Testis (tissue), 2 donors: Measurements from ENCODE around the gene GIMAP8.

Experiments
- POLR2A ChIP-seq: fragments of 450-650 bp; IDR thresholded peaks from one replicate; pipeline ENCODE4 v1.6.1; 2017; ENCODE audit warnings: antibody characterized with exemption, mild to moderate bottlenecking, moderate library complexity
- TF ChIP-seq, protein P1 (sequence below), 3 experiments: fragments of 450-650 bp in 2 of 3; fragments of 200-600 bp in 1 of 3; sonication (generic) in 1 of 3; IDR thresholded peaks; one replicate each; pipeline ENCODE4 v1.5.1; 2016 to 2019; ENCODE audit warnings: antibody characterized with exemption in 3 of 3, mild to moderate bottlenecking in 2 of 3, moderate library complexity in 1 of 3

DNA sequence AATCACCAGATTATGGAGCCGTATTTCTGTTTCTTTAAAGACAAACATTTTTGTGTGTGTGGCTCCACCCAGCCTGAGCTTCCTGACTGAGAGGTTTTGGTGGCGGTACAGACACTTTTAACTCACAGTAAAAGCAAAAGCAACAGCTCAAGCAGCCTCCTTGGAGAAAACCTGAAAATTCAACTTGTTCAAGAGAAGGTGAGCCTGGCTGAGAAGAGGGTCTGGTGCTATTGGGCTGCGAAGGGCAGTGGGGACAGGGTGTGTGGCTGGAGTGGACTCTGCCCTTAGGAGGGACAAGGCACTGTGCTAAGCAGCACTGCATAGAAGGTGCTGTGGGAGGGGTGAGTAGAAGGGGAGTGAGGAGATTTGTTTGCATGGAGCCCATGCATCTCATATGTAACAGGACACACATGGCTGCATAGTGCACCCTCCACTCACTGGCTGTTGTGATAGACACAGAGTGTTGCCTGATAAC is 64.4 kb downstream of the GIMAP8 start, which contains the start of gene GIMAP7:
- TF ChIP-seq, protein P1, sequence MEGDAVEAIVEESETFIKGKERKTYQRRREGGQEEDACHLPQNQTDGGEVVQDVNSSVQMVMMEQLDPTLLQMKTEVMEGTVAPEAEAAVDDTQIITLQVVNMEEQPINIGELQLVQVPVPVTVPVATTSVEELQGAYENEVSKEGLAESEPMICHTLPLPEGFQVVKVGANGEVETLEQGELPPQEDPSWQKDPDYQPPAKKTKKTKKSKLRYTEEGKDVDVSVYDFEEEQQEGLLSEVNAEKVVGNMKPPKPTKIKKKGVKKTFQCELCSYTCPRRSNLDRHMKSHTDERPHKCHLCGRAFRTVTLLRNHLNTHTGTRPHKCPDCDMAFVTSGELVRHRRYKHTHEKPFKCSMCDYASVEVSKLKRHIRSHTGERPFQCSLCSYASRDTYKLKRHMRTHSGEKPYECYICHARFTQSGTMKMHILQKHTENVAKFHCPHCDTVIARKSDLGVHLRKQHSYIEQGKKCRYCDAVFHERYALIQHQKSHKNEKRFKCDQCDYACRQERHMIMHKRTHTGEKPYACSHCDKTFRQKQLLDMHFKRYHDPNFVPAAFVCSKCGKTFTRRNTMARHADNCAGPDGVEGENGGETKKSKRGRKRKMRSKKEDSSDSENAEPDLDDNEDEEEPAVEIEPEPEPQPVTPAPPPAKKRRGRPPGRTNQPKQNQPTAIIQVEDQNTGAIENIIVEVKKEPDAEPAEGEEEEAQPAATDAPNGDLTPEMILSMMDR (IDR thresholded peaks at IDR 0.05), result no peak
- no peak for TF ChIP-seq POLR2A
